ENCODE measurements around the gene ELMO3. TPM values are rescaled to one million over a fixed set of nuclear protein-coding genes. Genes with fewer than 3 reads are reported as not detected.
A peak's percentile ranks its signal among the peaks of the same experiment; 100 is the strongest.

The ELMO3 gene
- total RNA-seq, 1 experiment from 2014 or later = 8.6 TPM

DNA sequence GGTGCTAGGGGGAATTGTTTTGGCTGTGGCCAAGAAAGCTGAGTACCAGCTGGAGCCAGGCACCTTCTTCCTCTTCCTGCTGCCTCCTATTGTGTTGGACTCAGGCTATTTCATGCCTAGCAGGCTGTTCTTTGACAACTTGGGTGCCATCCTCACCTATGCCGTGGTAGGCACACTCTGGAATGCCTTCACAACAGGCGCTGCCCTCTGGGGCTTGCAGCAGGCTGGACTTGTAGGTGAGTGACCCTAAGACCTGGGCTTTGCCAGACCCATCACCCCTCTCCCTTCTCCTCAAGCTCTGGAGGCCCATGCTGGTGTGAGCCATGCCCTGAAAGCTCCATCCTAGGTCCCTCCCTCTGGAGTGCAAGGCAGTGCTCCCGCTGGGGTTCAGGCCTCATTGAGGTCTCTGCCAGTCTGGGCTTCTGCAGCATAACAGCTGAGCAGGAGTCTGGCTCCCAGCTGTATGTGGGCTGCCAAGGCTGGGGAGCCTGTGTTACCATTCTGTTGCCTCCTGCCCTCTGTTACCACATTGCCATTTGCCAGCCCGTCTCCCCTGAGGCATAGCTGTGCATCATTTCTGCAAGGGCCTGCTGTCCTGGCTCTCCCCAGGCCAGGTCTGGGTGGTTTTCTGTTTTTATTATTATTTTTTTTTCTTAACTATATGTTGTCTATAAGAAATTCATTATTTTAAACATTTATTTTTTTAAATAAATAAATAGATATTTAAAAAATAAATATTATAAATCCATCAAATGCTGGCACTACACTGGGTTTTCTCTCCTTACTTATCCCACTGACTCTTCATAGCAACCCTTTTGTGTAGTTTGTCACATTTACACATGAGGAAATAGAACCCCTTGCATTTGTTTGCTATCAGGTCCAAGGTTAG lies 53.9 kb downstream of the ELMO3 start:
- Mint-ChIP-seq H3K27ac (no peak overlapping the region; a peak in 1 of 7 replicates), H3K9me3 (no peaks in the 10 kb centered on the region), H3K4me3 (no peak overlapping the region), H3K27me3 (ENCODE audit: low read depth) (peaks cover 22% of the 10 kb centered on the region), H3K36me3 (ENCODE audit: insufficient read depth in 1 of 3, low read depth in 3 of 3) (peaks cover 0 to 20% (median 0%) of the 10 kb centered on the region in 3 experiments; a peak in 3 of 7 replicates), H3K4me1 (peaks cover 16 to 17% of the 10 kb centered on the region in 2 experiments)
- no peak overlapping the region for H3T11ph ChIP-seq (ENCODE audit: low read length)
- no peak overlapping the region for H4K91ac ChIP-seq (ENCODE audit: insufficient read length, low read depth, low read length)
- H3K4ac ChIP-seq (ENCODE audit: low read depth, low read length) = no peak overlapping the region
- no peak overlapping the region for H3K18ac ChIP-seq (ENCODE audit: insufficient read length, low read depth, low read length)
- H3K9me3 ChIP-seq (ENCODE audit: control insufficient read depth, low read depth, low read length) = no peaks in the 10 kb centered on the region
- no peak overlapping the region for H4K5ac ChIP-seq (ENCODE audit: insufficient read length, low read depth, low read length)
- H3K27ac ChIP-seq (ENCODE audit: insufficient read length, low read depth, low read length) = no peak overlapping the region
- no peak overlapping the region for H2BK120ac ChIP-seq (ENCODE audit: low read depth, low read length, poor library complexity, severe bottlenecking)
- TF ChIP-seq, protein P1, sequence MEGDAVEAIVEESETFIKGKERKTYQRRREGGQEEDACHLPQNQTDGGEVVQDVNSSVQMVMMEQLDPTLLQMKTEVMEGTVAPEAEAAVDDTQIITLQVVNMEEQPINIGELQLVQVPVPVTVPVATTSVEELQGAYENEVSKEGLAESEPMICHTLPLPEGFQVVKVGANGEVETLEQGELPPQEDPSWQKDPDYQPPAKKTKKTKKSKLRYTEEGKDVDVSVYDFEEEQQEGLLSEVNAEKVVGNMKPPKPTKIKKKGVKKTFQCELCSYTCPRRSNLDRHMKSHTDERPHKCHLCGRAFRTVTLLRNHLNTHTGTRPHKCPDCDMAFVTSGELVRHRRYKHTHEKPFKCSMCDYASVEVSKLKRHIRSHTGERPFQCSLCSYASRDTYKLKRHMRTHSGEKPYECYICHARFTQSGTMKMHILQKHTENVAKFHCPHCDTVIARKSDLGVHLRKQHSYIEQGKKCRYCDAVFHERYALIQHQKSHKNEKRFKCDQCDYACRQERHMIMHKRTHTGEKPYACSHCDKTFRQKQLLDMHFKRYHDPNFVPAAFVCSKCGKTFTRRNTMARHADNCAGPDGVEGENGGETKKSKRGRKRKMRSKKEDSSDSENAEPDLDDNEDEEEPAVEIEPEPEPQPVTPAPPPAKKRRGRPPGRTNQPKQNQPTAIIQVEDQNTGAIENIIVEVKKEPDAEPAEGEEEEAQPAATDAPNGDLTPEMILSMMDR (conservative IDR thresholded peaks at IDR 0.05) = no peak
- no peak for DNase-seq
- no peak overlapping the region for H2BK5ac ChIP-seq (ENCODE audit: insufficient read length, low read length)
- H3K9ac ChIP-seq (ENCODE audit: extremely low read depth, insufficient read length, low read length) = no peak overlapping the region
- no peaks in the 10 kb centered on the region; the same call in 1 of the 2 replicates for H3K27me3 ChIP-seq (ENCODE audit: insufficient read depth, low read length)
- no peak overlapping the region for H2AFZ ChIP-seq (ENCODE audit: low read length)
- H3K79me2 ChIP-seq (ENCODE audit: insufficient read depth, low read length) = no peaks in the 10 kb centered on the region
- no peaks in the 10 kb centered on the region for H4K20me1 ChIP-seq (ENCODE audit: control insufficient read depth, insufficient read depth, insufficient read length)
- H3K23me2 ChIP-seq (ENCODE audit: insufficient read length, low read depth, low read length, poor library complexity, severe bottlenecking) = peaks cover 13% of the 10 kb centered on the region
- no peaks in the 10 kb centered on the region for H3K79me1 ChIP-seq (ENCODE audit: insufficient read depth, low read depth, low read length, poor library complexity, severe bottlenecking)
- no peak overlapping the region for H3K56ac ChIP-seq (ENCODE audit: insufficient read length, low read depth, low read length)
- H3K23ac ChIP-seq (ENCODE audit: insufficient read length, low read depth, low read length) = no peak overlapping the region
- no peak overlapping the region for H2BK12ac ChIP-seq (ENCODE audit: insufficient read length, low read depth, low read length)
- no peak overlapping the region for H3K4me2 ChIP-seq (ENCODE audit: insufficient read depth, insufficient read length, low read length)
- no CpG with 5 or more reads among the region's 4 CpGs for WGBS (ENCODE audit: extremely low coverage, insufficient read length, low lambda C conversion rate)
- H3K14ac ChIP-seq (ENCODE audit: insufficient read depth, low read length) = no peak overlapping the region
- no peak overlapping the region for H2BK20ac ChIP-seq (ENCODE audit: low read depth, low read length, poor library complexity, severe bottlenecking)
- H2AK5ac ChIP-seq (ENCODE audit: insufficient read length, low read length) = no peak overlapping the region
- no peak overlapping the region for H2BK15ac ChIP-seq (ENCODE audit: low read depth, low read length)
- H3K4me1 ChIP-seq (ENCODE audit: insufficient read depth, low read length) = peaks cover 2% of the 10 kb centered on the region; the same call in 1 of the 2 replicates
- H4K8ac ChIP-seq (replicated peaks; ENCODE audit: insufficient read length, low read depth, low read length) = no peak overlapping the region

Small RNA genes lying within 50 kb of the gene (microRNA-seq; reads per million reads assigned to microRNA genes)
- 2.1 reads per million, percentile 21 among the genes with 10 or more reads in this experiment for gene MIR328 (ENCODE audit: borderline microRNAs expressed)

Other genes with a start within 250 kb of the ELMO3 start
- gene CES3, start 237.9 kb upstream of the ELMO3 start, total RNA-seq (2021) = 3.4 and 3.7 TPM in 2 replicates
- gene CES4A, start 210.5 kb upstream of the ELMO3 start, total RNA-seq (2021) = 1.8 and 1.9 TPM in 2 replicates
- 76.3 and 84.3 TPM in 2 replicates for gene CBFB, start 170.0 kb upstream of the ELMO3 start, total RNA-seq (2021)
- gene PHAF1, start 89.2 kb upstream of the ELMO3 start, total RNA-seq (2021) = 18.2 and 18.8 TPM in 2 replicates
- gene B3GNT9, start 48.1 kb upstream of the ELMO3 start, total RNA-seq (2021) = 11.2 and 11.4 TPM in 2 replicates
- 1.4 and 1.7 TPM in 2 replicates for gene TRADD, start 39.2 kb upstream of the ELMO3 start, total RNA-seq (2021)
- 0.59 and 0.75 TPM in 2 replicates for gene FBXL8, start 39.2 kb upstream of the ELMO3 start, total RNA-seq (2021)
- 1.2 and 1.5 TPM in 2 replicates for gene HSF4, start 34.4 kb upstream of the ELMO3 start, total RNA-seq (2021)
- 5.6 and 5.9 TPM in 2 replicates for gene NOL3, start 28.6 kb upstream of the ELMO3 start, total RNA-seq (2021)
- 42.1 and 51.2 TPM in 2 replicates for gene MATCAP1, start 15.2 kb upstream of the ELMO3 start, total RNA-seq (2021)
- 3.1 and 3.3 TPM in 2 replicates for gene EXOC3L1, start 9.0 kb upstream of the ELMO3 start, total RNA-seq (2021)
- 109 and 116 TPM in 2 replicates for gene E2F4, start 7.0 kb upstream of the ELMO3 start, total RNA-seq (2021)
- gene TMEM208, start 28.0 kb downstream of the ELMO3 start, total RNA-seq (2021) = 42.6 and 43.3 TPM in 2 replicates
- 67.0 and 70.7 TPM in 2 replicates for gene FHOD1, start 48.4 kb downstream of the ELMO3 start, total RNA-seq (2021)
- 7.5 and 9.1 TPM in 2 replicates for gene SLC9A5, start 49.8 kb downstream of the ELMO3 start, total RNA-seq (2021)
- 13.2 and 13.9 TPM in 2 replicates for gene PLEKHG4, start 80.4 kb downstream of the ELMO3 start, total RNA-seq (2021)
- gene KCTD19, start 127.6 kb downstream of the ELMO3 start, total RNA-seq (2021) = 0.13 TPM in 1 of 2 replicates, not detected in the other
- gene LRRC36, start 127.7 kb downstream of the ELMO3 start, total RNA-seq (2021) = not detected in 2 replicates
- 0.48 and 0.79 TPM in 2 replicates for gene TPPP3, start 194.4 kb downstream of the ELMO3 start, total RNA-seq (2021)
- gene ZDHHC1, start 217.3 kb downstream of the ELMO3 start, total RNA-seq (2021) = 3.0 and 3.7 TPM in 2 replicates
- gene HSD11B2, start 232.0 kb downstream of the ELMO3 start, total RNA-seq (2021) = 33.5 and 35.1 TPM in 2 replicates

All from H9 (cell line).